NCI-H2171 treated with DMSO at 0.1 percent for 48 hours (cell line): ENCODE results near the gene DUSP3.

Experiments used
- DNase-seq: peaks from one replicate; lab custom pipeline; 2025; lab: John Stamatoyannopoulos, UW

Gene DUSP3

DNA sequence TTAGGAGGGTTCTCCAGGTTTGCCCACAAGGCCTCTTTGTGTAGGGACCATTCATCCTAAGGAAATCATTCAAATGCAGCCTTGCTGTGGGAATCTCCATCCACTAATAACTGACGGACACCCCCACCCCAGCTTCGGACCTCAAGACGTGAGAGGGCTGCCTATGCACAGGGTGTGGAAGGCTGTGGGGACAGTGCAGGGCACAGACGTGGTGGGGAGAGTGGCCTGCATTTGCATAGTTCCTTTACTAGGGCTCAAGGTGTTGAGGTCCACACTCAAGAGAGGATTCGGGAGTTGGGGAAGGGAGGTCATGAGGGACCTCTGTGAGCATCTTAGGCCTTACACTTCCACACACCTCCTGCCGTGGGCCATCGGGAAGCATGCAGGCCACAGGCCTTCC lies 9.8 kb downstream of the DUSP3 start:
- DNase-seq = no peak

GRCh38 chr17:43768382-43768781 lies 10.4 kb downstream of the DUSP3 start:
- no peak for DNase-seq

DNA sequence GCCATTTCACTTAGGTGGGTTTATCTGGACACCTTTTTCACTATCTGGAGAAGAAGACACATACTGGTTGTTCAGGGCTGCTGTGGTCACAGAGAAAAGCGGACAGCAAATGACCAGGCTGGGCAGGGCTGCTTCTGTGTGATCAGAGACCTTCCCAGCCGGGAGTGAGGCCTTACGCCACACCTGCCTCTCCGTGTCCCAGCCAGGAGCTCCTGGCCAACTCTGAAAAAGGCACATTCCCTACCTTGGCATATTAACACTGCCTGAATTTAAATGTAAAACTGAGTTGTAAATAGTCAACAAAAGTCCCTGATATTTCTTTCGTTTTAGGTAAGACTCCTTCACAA lies 11.1 kb downstream of the DUSP3 start:
- no peak for DNase-seq

DNA sequence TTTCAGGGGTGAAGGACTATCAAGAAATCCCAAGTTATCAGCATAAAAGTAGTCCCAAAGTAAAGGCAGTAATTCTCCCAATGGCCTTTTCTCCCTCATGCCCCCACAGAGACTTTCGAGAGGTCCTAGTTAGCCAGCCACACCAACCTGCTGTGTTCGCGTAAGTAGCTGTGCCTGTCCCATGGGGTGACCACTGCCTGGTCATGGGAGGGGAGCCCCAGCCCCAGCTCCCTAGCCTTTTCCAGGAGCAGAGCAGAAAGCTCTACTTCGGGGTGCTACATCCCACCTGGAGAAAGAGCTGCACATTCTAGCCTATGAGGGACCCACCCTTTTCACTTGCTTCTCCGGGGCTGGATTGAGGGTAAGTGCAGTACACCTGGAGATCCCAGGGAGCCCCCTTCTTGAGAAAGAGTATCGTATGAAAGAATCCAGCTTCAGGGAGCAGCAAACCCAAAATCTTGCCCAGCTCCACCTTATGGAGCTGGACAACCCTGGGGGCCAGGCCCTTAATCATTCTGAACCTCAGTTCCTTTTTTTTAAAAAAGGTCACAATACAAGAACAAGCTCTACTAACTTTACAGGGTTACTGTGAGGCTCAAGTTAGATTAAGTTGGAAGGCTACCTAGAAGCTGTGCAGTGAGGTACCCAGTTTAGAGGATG lies 11.6 kb downstream of the DUSP3 start:
- DNase-seq = no peak

- no peak for DNase-seq
Observed at GRCh38 chr17:43766413-43767052, 12.2 kb downstream of the DUSP3 start.

- DNase-seq = peak; percentile 84
Observed at GRCh38 chr17:43760254-43760852, 18.4 kb downstream of the DUSP3 start.

GRCh38 chr17:43759836-43760235 lies 18.9 kb downstream of the DUSP3 start:
- no peak for DNase-seq

DNA sequence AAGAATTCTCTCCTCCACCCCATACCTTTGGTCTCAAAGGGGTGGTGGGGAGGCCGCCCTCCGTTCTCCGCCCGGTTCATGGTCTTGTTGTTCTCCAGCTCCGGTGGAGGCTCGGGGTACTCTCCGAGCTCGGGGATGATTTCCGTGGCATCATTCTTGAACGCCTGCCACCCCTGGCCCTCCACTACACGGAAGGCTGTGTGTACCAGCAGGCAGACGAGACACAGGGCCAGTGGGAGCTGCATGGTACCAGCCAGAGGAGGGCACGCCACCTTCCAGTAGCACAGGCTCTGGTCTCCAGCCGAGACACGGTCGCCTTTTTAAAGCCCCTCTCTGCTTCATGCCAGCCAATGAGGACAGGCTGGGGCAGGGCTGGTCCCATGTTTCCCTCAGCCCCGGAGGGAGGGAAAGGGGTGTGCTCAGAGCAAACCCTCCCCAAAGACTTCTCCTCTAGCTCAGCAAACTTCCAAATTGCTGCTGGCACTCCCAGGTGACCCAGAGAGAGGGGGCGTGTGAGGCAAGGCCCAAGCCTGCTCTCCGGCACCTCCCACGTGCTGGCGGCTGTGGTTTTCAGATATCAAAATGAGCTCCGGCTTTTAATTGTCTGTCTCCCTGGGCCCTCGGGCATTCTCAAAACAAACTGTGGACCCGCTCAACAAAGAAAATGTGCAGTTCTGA lies 20.1 kb downstream of the DUSP3 start, which contains the start of gene SOST:
SOST (minus strand) TSS at position 295 of the 678 bp plus-strand sequence; CDS start at position 245, 50 bp downstream.
- DNase-seq = no peak

DNA sequence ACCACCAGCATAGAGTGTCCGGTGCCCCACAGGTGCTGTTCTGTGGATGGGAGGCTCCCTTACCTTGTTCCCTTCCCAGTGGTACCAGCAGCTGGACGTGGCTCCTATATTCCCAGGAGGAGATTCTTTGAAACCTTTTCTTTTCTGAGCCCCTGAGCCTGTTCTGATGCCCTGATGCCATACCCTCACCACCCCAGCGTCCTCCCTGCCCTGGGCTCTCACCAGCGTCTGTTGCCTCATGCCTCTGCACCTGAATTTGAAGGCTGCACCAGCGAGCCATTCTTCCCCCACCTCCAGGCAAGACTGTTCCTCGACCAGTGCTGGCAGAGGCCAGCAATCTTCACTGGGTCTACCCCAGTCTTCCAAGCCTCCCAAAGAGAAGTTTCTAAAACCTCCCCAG lies 20.7 kb downstream of the DUSP3 start:
- no peak for DNase-seq

- no peak for DNase-seq
Observed at GRCh38 chr17:43757171-43757660, 21.6 kb downstream of the DUSP3 start.

DNA sequence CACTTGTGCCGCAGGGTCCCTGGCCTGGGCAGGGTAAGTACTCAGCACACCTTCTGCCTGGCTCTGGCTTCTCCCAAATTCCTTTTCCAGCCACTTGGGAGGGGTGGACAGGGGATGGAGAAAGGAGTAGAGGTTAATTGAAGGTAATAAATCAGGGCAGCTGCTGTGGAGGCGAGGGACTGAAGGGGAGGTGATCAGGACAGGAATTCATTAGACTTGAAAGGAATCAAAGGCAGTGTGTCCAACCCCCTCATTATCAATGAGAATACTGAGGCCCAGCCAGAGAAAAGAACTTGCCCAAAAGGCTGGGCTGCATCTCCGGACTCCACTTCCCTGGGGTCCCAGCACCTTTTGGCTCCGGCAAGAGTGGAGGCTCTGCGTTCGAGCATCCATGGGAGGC lies 22.6 kb downstream of the DUSP3 start:
- no peak for DNase-seq

DNA sequence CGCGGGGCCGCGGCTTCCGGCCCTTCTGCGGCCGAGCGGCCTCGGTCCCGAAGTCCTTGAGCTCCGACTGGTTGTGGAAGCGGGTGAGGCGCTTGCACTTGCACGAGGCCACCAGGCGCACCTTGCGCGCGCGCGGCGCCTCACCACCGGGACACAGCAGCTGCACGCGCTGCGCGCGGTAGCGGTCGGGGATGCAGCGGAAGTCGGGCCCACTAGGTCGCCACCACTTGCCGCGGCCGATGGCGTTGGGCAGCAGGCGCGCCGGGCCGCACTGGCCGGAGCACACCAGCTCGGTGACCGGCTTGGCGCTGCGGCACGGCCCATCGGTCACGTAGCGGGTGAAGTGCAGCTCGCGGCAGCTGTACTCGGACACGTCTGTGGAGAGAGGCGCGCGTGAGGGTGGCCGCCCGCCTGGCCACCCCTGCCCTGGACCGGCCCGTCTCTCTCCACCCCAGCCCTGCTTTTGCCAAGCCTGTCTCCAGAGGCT lies 23.3 kb downstream of the DUSP3 start:
- no peak for DNase-seq

DNA sequence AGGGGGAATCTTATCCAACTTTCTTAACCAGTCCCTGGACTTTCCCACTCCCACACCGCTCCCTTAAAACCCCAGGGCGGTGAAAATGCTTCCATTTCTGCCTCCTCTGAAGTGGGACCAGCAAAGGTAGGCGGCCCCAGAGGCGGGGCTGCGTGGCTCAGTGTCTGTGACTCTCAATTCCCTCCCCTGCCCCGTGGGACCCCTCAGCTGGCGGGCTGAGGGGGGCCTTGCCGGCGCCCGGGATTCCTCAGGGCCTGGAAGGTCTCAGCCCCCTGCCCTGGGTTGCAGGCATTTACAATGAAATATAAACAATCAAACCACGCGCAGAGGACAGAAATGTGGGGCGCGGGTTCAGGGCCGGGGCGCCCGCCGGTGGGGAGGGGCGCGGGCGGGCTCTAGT lies 23.8 kb downstream of the DUSP3 start:
- DNase-seq = no peak

DNA sequence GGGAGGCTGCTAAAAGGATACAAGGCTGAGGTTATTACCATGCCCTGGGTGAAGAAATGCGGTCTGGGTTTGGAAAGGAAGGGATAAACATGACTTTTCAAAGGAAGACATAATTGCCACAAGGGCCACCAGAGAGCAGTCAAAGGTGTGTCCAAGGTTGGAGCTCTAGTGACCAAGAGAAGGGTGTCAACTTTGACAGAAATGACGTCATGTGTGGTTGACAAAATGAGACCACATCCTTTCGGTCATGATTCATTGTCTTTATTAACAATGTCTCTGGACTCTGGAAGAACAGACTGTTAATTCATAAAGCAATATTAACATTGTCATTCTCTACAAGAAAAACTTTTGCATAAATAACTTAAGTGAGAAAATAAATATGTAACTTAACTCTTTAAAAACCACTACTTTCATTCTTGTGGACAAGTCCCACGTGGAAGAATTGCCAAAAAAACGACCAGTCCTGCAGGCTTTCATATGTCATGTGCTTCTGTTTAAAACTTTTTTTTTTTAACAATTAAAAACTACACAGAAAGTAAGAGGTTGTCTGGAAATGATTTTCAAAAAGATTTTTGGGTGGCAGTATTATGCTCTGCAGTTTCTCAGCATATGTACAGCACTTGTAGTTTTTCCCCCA lies 25.2 kb downstream of the DUSP3 start:
- DNase-seq = no peak

DNA sequence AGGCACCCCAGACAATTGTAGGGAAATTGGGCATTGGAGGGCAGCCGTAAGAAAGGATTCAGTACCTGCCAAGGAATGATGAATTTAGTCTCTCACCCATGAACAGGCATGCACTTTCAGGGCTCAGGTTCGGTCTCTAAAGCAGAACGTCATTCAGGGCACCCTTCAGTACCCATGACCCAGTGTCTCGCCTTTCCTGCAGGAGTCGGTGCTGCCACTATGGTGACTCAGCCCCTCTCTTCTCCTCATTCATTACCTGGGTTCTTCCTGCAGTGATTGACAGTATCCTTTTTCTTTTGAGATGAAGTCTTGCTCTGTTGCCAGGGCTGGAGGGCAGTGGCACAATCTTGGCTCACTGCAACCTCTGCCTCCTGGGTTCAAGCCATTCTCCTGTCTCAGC lies 28.6 kb downstream of the DUSP3 start:
- DNase-seq = no peak

- peak; percentile 17 for DNase-seq
Observed at GRCh38 chr17:43745541-43745940, 33.2 kb downstream of the DUSP3 start.

GRCh38 chr17:43741636-43742035 lies 37.1 kb downstream of the DUSP3 start:
- DNase-seq = no peak

- no peak for DNase-seq
Observed at GRCh38 chr17:43740541-43740940, 38.2 kb downstream of the DUSP3 start.

GRCh38 chr17:43737722-43738121 lies 41.1 kb downstream of the DUSP3 start:
- no peak for DNase-seq

GRCh38 chr17:43736389-43736788 lies 42.4 kb downstream of the DUSP3 start:
- DNase-seq = no peak

- no peak for DNase-seq
Observed at GRCh38 chr17:43734376-43734775, 44.4 kb downstream of the DUSP3 start.

DNA sequence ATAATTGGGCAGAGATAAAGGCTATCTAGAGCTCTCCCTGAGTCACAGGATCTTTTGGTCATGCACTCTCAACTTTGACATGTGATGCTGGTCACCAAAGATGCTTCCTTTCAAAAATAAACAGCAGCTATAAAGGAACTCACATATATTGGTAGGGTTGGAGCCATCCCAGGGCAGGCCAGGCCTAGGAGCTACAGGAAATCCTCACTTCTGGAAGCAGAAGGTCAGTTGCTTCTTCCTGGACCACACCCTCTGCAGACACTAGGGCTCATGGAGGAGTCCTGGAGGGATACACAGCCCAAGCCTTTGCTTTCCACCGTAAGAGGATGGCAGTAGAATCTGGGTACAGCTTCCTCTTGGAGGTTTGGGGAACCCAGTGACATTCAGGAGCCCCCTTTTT lies 44.8 kb downstream of the DUSP3 start:
- DNase-seq = no peak
